GM19035 (cell line): ENCODE data around the gene TSKS.
"Not testable (repeated sequence)": the region's sequence is repeated elsewhere in the genome, so short reads cannot be mapped to it uniquely, and the experiment has no call there.

Experiments
- ATAC-seq: cut with Tn5 transposase; IDR thresholded peaks from one replicate; pipeline ENCODE4 v1.9.1; 2021; ENCODE audit not compliant: unreplicated experiment

The TSKS gene

DNA sequence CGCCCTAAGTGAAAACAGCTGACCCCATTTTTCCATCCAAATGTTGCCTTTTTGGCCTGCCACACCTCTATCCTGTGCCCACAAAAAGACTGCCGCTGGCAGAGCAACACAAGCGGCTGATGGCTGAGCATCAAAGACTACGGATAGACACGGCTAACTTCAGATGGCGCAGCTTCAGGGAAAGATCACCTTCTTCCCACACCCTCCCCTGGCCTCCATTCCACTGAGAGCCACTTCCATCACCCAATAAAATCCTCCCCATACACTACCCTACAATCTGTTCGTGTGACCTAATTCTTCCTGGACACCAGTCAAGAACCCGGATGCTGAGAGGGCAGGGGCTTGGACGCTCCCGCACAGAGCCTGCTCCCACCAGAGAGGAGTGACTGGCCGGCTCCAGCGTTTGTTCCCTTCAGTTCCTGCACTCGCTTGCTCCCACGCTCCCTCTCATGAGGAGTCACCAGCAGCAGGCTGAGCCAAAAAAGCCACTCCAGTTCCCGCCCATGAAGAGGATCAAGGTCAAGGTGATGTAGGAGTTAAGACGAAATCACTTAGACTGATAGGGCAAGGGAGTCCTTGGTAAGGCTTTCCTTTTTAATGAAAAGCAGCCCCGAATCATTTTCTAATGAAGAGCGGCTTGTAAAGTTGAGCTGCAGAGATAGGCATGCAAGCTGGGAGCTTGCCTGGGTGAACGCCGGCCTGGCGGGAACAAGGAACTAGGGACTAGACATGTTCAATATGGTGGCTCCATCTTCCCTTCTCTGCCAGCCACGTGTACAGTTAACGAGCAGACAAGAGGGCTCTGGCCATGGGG is 35.7 kb downstream of the TSKS start:
- ATAC-seq = no peak

DNA sequence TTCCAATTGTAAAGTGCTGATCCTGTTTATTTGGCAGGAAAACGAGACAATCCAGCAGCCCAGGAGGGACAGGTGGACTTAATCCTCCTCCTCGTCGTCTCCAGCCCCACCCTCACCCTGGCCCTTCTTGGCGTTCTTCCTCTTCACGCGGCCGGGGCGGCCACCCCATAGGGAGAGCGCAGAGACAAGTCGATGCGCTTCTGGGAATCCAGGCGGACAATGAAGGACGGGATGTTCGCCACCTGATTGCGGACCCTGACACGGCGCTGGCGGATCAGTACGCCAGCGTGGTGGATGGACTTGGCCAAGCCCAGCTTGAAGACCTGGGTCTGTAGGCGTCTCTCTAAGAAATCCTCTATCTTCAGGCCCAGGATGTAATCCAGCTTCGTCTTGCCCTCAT is 43.7 kb downstream of the TSKS start:
- not testable (repeated sequence) for ATAC-seq

DNA sequence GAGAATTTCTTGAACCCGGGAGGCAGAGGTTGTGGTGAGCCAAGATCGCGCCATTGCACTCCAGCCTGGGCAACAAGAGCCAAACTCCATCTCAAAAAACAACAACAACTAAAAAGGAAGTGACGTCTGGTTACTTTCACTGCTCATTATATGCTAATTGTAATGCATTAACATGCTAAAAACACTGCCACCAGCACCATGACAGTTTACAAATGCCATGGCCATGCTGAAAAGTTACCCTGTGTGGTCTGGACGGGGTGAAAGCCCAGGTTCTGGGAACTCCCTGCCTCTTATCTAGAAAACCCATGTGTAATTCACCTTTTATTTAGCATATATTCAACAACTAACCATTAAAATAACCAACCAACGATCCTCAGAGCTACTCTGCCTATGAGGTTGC is 44.1 kb downstream of the TSKS start:
- ATAC-seq = no peak

- ATAC-seq = no peak
These were observed 44.6 kb downstream of the TSKS start for GRCh38 chr19:49718511-49718910.

DNA sequence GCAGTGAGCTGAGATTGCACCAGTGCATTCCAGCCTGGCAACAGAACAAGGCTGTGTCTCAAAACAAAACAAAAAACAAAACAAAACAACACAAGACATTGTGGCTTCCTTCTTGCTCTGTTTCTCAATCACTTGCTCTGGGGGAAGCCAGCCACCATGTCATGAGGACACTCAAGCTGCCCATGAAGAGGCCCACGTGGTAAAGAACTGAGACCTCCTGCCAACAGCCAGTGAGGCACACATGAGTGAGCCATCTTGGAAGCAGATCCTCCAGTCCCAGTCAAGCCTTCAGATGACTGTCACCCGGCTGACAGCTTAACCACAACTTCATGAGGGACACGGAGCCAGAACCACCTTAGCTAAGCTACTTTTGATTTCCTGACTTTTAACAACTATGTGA is 47.0 kb downstream of the TSKS start:
- no peak for ATAC-seq

GRCh38 chr19:49713236-49713845 is 49.8 kb downstream of the TSKS start:
- no peak for ATAC-seq

DNA sequence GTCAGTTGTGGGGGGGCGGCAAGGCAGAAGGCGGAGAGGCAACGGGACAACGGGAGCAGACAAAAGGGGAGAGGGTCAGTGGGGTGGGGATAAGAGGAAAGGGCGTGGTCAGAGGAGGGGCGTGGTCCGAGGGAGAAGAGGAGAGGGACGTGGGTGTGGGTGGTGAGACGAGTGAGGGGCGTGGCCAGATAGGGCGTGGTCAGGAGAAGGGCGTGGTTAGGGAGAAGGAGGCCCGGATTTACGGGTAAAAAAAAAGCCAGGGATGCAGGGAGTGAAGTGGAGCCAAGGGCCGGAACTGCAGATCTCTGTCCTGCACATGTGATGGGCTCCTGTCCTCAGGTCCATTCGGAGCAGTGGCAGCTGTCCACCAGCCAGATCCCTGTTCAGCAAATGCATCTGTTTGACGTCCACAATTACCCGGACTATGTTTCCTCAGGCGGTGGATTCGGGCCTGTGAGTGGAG is 50.7 kb downstream of the TSKS start:
- ATAC-seq = no peak

DNA sequence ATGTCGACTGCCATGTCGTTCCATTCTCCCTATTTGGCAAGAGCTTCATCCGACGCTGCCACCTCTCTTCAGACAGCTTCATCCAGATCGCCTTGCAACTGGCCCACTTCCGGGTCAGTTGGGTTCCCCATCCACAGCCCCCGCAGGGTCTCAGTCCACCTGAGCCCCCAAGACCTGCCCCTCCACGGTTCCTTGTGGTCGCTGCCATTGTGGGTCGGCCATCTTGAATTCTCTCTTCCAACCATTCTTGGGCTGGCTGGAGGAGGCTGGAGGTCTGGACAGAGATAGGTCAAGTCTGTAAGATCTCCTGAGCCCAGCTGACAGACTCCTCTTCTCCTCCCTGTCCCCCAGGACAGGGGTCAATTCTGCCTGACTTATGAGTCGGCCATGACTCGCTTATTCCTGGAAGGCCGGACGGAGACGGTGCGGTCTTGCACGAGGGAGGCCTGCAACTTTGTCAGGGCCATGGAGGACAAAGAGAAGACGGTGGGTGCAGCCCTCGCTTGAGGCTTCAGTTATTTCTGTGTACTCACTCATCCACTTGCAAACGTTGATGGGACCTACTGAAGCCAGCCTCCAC is 52.6 kb downstream of the TSKS start:
- ATAC-seq = no peak

GRCh38 chr19:49705919-49706318 is 57.2 kb downstream of the TSKS start:
- no peak for ATAC-seq

GRCh38 chr19:49704888-49705642 is 58.0 kb downstream of the TSKS start:
- no peak for ATAC-seq

GRCh38 chr19:49701271-49701786 is 61.8 kb downstream of the TSKS start:
- no peak for ATAC-seq

- ATAC-seq = no peak
These were observed 62.5 kb downstream of the TSKS start for GRCh38 chr19:49700563-49700962.

GRCh38 chr19:49699364-49699763 is 63.7 kb downstream of the TSKS start:
- ATAC-seq = no peak

DNA sequence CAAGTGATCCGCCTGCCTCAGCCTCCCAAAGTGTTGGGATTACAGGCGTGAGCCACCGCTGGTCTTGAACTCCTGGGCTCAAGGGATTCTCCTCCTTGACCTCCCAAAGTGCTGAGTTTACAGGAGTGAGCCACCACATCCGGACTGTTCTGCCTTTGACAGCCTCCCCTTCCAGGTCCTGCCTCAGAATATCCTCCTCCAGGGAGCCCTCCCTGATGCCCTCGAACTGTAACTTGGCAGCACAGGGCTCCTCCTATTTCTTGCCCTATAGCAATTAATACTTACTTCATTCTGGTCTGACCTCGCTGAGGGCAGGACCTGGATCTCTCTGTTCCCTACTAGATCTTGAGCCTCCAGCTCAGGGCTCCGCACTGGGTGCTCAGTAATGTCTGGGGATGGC is 66.2 kb downstream of the TSKS start:
- no peak for ATAC-seq

GRCh38 chr19:49696115-49696514 is 67.0 kb downstream of the TSKS start:
- ATAC-seq = no peak

- no peak for ATAC-seq
These were observed 71.0 kb downstream of the TSKS start for GRCh38 chr19:49692147-49692506.

DNA sequence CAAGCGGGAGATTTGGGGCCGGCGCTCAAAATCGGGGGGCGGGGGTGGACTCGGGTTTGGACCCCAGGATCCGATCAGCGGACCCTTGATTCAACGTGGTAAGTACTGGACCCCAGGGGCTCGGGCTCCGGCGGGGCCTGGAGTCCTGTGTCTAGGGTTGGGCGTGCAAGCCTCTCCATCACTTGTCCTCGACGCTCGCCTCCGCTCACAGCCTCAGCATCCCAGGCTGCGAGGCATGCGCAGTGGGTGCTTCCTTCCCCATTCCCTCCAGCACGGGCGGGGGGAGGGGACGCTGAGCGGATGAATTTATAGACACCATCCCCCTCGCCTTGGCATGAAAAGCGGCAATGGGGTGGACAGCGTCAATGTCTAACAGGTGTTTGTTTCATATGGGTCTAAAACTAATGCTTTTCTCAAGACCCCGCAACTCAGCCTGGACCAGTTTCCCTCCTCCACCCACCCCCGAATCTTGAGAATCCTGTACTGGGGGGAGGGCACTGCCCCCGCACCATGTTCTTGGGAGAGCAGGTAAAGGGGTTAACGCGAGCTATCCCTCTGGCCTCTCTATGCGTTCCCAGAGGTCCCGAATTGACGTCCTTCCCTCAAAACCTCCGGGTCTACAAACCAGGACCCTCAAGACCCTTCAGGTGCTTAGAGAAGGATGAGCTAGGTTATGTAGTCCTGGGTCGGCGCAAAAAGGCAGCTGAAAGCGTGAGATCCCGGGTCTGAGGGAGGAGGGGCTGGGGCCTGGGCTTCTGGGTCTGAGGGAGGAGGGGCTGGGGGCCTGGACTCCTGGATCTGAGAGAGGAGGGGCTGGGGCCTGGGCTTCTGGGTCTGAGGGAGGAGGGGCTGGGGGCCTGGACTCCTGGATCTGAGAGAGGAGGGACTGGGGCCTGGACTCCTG is 71.6 kb downstream of the TSKS start:
- no peak for ATAC-seq

GRCh38 chr19:49690656-49691242 is 72.4 kb downstream of the TSKS start, which contains the start of gene CPT1C:
CPT1C (plus strand) TSS chr19:49691116; CDS start chr19:49692253, 1,137 bp downstream.
- no peak for ATAC-seq

- ATAC-seq = no peak
These were observed 72.9 kb downstream of the TSKS start for GRCh38 chr19:49690079-49690655.
